H1 (cell line): Measurements from ENCODE around the gene CHMP4A. TPM values are rescaled to one million over a fixed set of nuclear protein-coding genes. Genes with fewer than 3 reads are reported as not detected.

Experiments
- CTCF ChIA-PET: fragments of 300-600 bp; sonication (Branson Sonifier 250); formaldehyde crosslinking; loops from one replicate; lab custom pipeline; 2021; ENCODE audit not compliant: partially characterized antibody; lab: Charles Lee
- POLR2A ChIA-PET: fragments of 300-600 bp; sonication (Branson Sonifier 250); formaldehyde crosslinking; loops from one replicate; lab custom pipeline; 2021; ENCODE audit warnings: inconsistent platforms; ENCODE audit not compliant: partially characterized antibody; lab: Charles Lee
- DNase-seq, 2 experiments: peaks; one replicate each; pipeline versions ENCODE4 v3.0.0 to v3.0.0-alpha.2; 2010 to 2022; ENCODE audit warnings: low spot score in 2 of 2, low read depth in 1 of 2, mixed read lengths in 1 of 2
- FAIRE-seq: peaks from 2 replicates; lab custom pipeline; 2011; peaks lifted over from hg19 to GRCh38; lab: Jason Lieb, UNC
- H2AFZ ChIP-seq: 2 replicates; pipeline ENCODE4 v1.8.1; 2012; ENCODE audit warnings: low read length, inconsistent platforms
- H2AK5ac ChIP-seq: 2 replicates; pipeline ENCODE4 v1.6.1; 2013; ENCODE audit warnings: low read depth, low read length
- H2BK120ac ChIP-seq: replicated peaks from 2 replicates; pipeline ENCODE3; 2013; ENCODE audit warnings: low read depth, low read length, inconsistent platforms
- H2BK12ac ChIP-seq: 2 replicates; pipeline ENCODE4 v1.6.1; 2013; ENCODE audit warnings: low read depth, low read length
- H2BK15ac ChIP-seq: 2 replicates; pipeline ENCODE4 v1.6.1; 2013; ENCODE audit warnings: low read length
- H2BK20ac ChIP-seq: 2 replicates; pipeline ENCODE4 v1.6.1; 2013; ENCODE audit warnings: low read length
- H2BK5ac ChIP-seq: 2 replicates; pipeline ENCODE4 v1.6.1; 2013; ENCODE audit warnings: low read depth, low read length
- H3K14ac ChIP-seq: 2 replicates; pipeline ENCODE4 v1.6.1; 2013; ENCODE audit warnings: inconsistent platforms; ENCODE audit not compliant: insufficient read length
- H3K18ac ChIP-seq: 2 replicates; pipeline ENCODE4 v1.6.1; 2013; ENCODE audit warnings: low read length; ENCODE audit errors: extremely low read depth
- H3K23ac ChIP-seq: 2 replicates; pipeline ENCODE4 v1.6.1; 2013; ENCODE audit warnings: inconsistent platforms; ENCODE audit not compliant: insufficient read length
- H3K23me2 ChIP-seq: 2 replicates; pipeline ENCODE4 v1.6.1; 2013; ENCODE audit warnings: low read depth, low read length
- H3K27ac ChIP-seq: 2 replicates; pipeline ENCODE4 v1.6.1; 2011; ENCODE audit warnings: low read depth, low read length, inconsistent platforms
- H3K27me3 ChIP-seq, 4 experiments: replicated peaks in 1 of 4; 1 replicate in 1 of 4; 2 replicates in 3 of 4; pipeline versions ENCODE4 v1.6.1 to v1.8.1; 2011 to 2013; ENCODE audit warnings: low read length in 3 of 4, mild to moderate bottlenecking in 3 of 4, inconsistent platforms in 2 of 4, mixed read lengths in 2 of 4, moderate library complexity in 1 of 4; ENCODE audit not compliant: control insufficient read depth in 3 of 4, insufficient read depth in 3 of 4; ENCODE audit errors: extremely low read depth in 1 of 4
- H3K36me3 ChIP-seq, 4 experiments: 2 replicates each; pipeline versions ENCODE4 v1.6.1 to v1.8.1; 2011 to 2013; ENCODE audit warnings: mild to moderate bottlenecking in 4 of 4, low read length in 3 of 4, moderate library complexity in 2 of 4, control low read depth in 1 of 4, inconsistent platforms in 1 of 4; ENCODE audit not compliant: insufficient read depth in 4 of 4, control insufficient read depth in 2 of 4
- H3K4ac ChIP-seq: replicated peaks from 2 replicates; pipeline ENCODE3; 2013; ENCODE audit warnings: low read length, low read depth, mixed read lengths, inconsistent platforms; ENCODE audit not compliant: insufficient read length
- H3K4me1 ChIP-seq, 4 experiments: replicated peaks in 1 of 4; 1 replicate in 1 of 4; 2 replicates in 3 of 4; pipeline versions ENCODE4 v1.6.1 to v1.8.1; 2011 to 2013; ENCODE audit warnings: low read length in 3 of 4, inconsistent platforms in 2 of 4, mixed read lengths in 1 of 4; ENCODE audit not compliant: insufficient read depth in 4 of 4, control insufficient read depth in 3 of 4
- H3K4me2 ChIP-seq, 2 experiments: 2 replicates each; pipeline versions ENCODE4 v1.6.1 to v1.8.1; 2011 to 2013; ENCODE audit warnings: low read depth in 2 of 2, low read length in 2 of 2, control low read depth in 1 of 2, inconsistent platforms in 1 of 2, mild to moderate bottlenecking in 1 of 2; ENCODE audit not compliant: insufficient read depth in 1 of 2
- H3K4me3 ChIP-seq, 4 experiments: fragments of 200-600, 300-600 bp in 1 of 4; sonication (generic), shearing (Covaris generic), sonication (Bioruptor Twin) in 1 of 4; 2 replicates each; pipeline versions ENCODE4 v1.5.1 to v1.8.1; 2011 to 2016; ENCODE audit warnings: low read length in 4 of 4, low read depth in 3 of 4, control low read depth in 2 of 4, inconsistent platforms in 2 of 4, mild to moderate bottlenecking in 2 of 4, mixed read lengths in 1 of 4, moderate library complexity in 1 of 4; ENCODE audit not compliant: insufficient read depth in 2 of 4; ENCODE audit errors: extremely low read depth in 1 of 4
- H3K56ac ChIP-seq: replicated peaks from 2 replicates; pipeline ENCODE3; 2013; ENCODE audit warnings: low read depth, mild to moderate bottlenecking, mixed read lengths, low read length, inconsistent platforms; ENCODE audit not compliant: insufficient read length
- H3K79me1 ChIP-seq: 2 replicates; pipeline ENCODE4 v1.6.1; 2013; ENCODE audit warnings: low read depth, low read length, control low read depth
- H3K79me2 ChIP-seq, 2 experiments: 2 replicates each; pipeline versions ENCODE4 v1.6.1 to v1.8.1; 2012 to 2013; ENCODE audit warnings: low read length in 2 of 2, mild to moderate bottlenecking in 2 of 2, inconsistent platforms in 1 of 2; ENCODE audit not compliant: insufficient read depth in 2 of 2, control insufficient read depth in 1 of 2
- H3K9ac ChIP-seq, 4 experiments: replicated peaks in 1 of 4; 1 replicate in 1 of 4; 2 replicates in 3 of 4; pipeline versions ENCODE4 v1.6.1 to v1.8.1; 2011 to 2013; ENCODE audit warnings: low read depth in 3 of 4, low read length in 3 of 4, control low read depth in 2 of 4, mild to moderate bottlenecking in 2 of 4, moderate library complexity in 2 of 4, inconsistent platforms in 1 of 4; ENCODE audit errors: extremely low read depth in 1 of 4
- H3K9me3 ChIP-seq, 2 experiments: 2 replicates each; pipeline versions ENCODE4 v1.6.1 to v1.8.1; 2012 to 2013; ENCODE audit warnings: mild to moderate bottlenecking in 2 of 2, moderate library complexity in 2 of 2, control low read depth in 1 of 2, inconsistent platforms in 1 of 2, low read depth in 1 of 2, low read length in 1 of 2, mixed read lengths in 1 of 2; ENCODE audit not compliant: insufficient read depth in 2 of 2
- H4K20me1 ChIP-seq, 2 experiments: replicated peaks in 1 of 2; 2 replicates each; pipeline versions ENCODE3 to v1.8.1; 2011 to 2013; ENCODE audit warnings: inconsistent platforms in 2 of 2, low read length in 2 of 2, mild to moderate bottlenecking in 1 of 2; ENCODE audit not compliant: insufficient read depth in 2 of 2, control insufficient read depth in 1 of 2
- H4K5ac ChIP-seq: 2 replicates; pipeline ENCODE4 v1.6.1; 2013; ENCODE audit warnings: low read length, low read depth, mixed read lengths, inconsistent platforms; ENCODE audit not compliant: insufficient read length
- H4K8ac ChIP-seq: 2 replicates; pipeline ENCODE4 v1.8.0; 2013; ENCODE audit warnings: mild to moderate bottlenecking, moderate library complexity, low read length, inconsistent platforms; ENCODE audit not compliant: insufficient read depth; ENCODE audit errors: extremely low read depth
- H4K91ac ChIP-seq: replicated peaks from 2 replicates; pipeline ENCODE3; 2013; ENCODE audit warnings: low read length, mixed read lengths, inconsistent platforms; ENCODE audit not compliant: insufficient read length
- ATF3 ChIP-seq: IDR thresholded peaks from 2 replicates; pipeline ENCODE4 v1.6.1; 2011; ENCODE audit warnings: low read depth, mild to moderate bottlenecking, low read length; ENCODE audit not compliant: insufficient read depth
- BCL11A ChIP-seq, 2 experiments: IDR thresholded peaks; one replicate each; pipeline ENCODE4 v1.6.1; 2011; ENCODE audit warnings: low read depth in 2 of 2, low read length in 2 of 2, mild to moderate bottlenecking in 2 of 2
- CHD2 ChIP-seq: IDR thresholded peaks from 2 replicates; pipeline ENCODE4 v1.6.1; 2012; ENCODE audit warnings: low read length, improper control_type of control experiment
- CREB1 ChIP-seq: IDR thresholded peaks from 2 replicates; pipeline ENCODE4 v1.6.1; 2012; ENCODE audit warnings: inconsistent platforms
- CTBP2 ChIP-seq: IDR thresholded peaks from 2 replicates; pipeline ENCODE4 v1.7.0; 2011; ENCODE audit warnings: borderline replicate concordance, mild to moderate bottlenecking, moderate library complexity, mixed read lengths, low read length; ENCODE audit not compliant: insufficient read depth, insufficient read length
- JUN ChIP-seq: IDR thresholded peaks from 2 replicates; pipeline ENCODE4 v1.6.1; 2011; ENCODE audit warnings: low read depth, mild to moderate bottlenecking, improper control_type of control experiment, low read length
- POU5F1 ChIP-seq: IDR thresholded peaks from 2 replicates; pipeline ENCODE4 v1.6.1; 2011; ENCODE audit warnings: low read depth, mild to moderate bottlenecking, low read length, moderate library complexity
- SP2 ChIP-seq: IDR thresholded peaks from 2 replicates; pipeline ENCODE4 v1.6.1; 2012; ENCODE audit warnings: mild to moderate bottlenecking, low read length, inconsistent platforms
- SUZ12 ChIP-seq: fragments of 200-600 bp; sonication (generic); IDR thresholded peaks from 2 replicates; pipeline ENCODE4 v1.6.1; 2012; ENCODE audit warnings: mild to moderate bottlenecking, inconsistent platforms, low read length, moderate library complexity, mixed read lengths
- TEAD4 ChIP-seq: IDR thresholded peaks from 2 replicates; pipeline ENCODE4 v1.6.1; 2012; ENCODE audit warnings: low read depth, low read length, inconsistent platforms, mixed read lengths
- ZNF274 ChIP-seq: IDR thresholded peaks from 2 replicates; pipeline ENCODE4 v1.7.0; 2012; ENCODE audit warnings: low read length, borderline replicate concordance; ENCODE audit errors: extremely low read depth
- WGBS, 2 experiments: shearing (Covaris generic) in 1 of 2; methylation state at CpG; one replicate each; pipeline versions ENCODE4 v1.1.6 to v1.1.7; 2013 to 2015; ENCODE audit warnings: low lambda C conversion rate in 2 of 2, mixed read lengths in 2 of 2, inconsistent platforms in 1 of 2, low coverage in 1 of 2, missing lambda C conversion rate in 1 of 2; ENCODE audit not compliant: insufficient replicate concordance in 2 of 2, insufficient coverage in 1 of 2, insufficient read length in 1 of 2; ENCODE audit errors: extremely low coverage in 1 of 2, missing lambda C conversion rate in 1 of 2; 5-methylcytosine and 5-hydroxymethylcytosine counted together
- polyA plus RNA-seq, 7 experiments: library from polyadenylated mRNA; depleted of rRNA in 3 of 7; stranded (reverse) in 5 of 7; unstranded in 2 of 7; fragments of >200 nt in 5 of 7; fragments of 200-250 nt in 2 of 7; gene quantifications; 1 replicate in 5 of 7; 2 replicates in 1 of 7; 4 replicates in 1 of 7; pipeline versions ENCODE4 v1.2.1 to v1.2.3, GENCODE V29; 2011 to 2013; ENCODE audit warnings: missing spikeins in 2 of 7, mixed read lengths in 2 of 7
- total RNA-seq: library from RNA; stranded (reverse); fragmentation: NEBNext Ultra II Directional; extraction: Animal tissue kit (Norgen Biotek cat#: 25700); gene quantifications from 2 replicates; pipeline ENCODE4 v1.2.1, GENCODE V29; 2021
- TF ChIP-seq, protein P1 (sequence below): IDR thresholded peaks from 2 replicates; pipeline ENCODE4 v1.6.1; 2011; ENCODE audit warnings: low read length, improper control_type of control experiment

The CHMP4A gene
- total and polyA plus RNA-seq, 2 of the 8 experiments (the other 6 are each of a cell fraction or from before 2014, with no cell fraction given): 32.9 to 37.6 TPM

GRCh38 chr14:24167469-24168114, 45.7 kb downstream of the CHMP4A start:
- POLR2A ChIA-PET: interaction anchor here (0.9 kb wide), 1 partner anchor 10 kb away, joined by 3 read pairs; no protein-coding TSS in a partner anchor
- TF ChIP-seq CTBP2 (no peak), TEAD4 (no peak), SP2 (no peak), ATF3 (no peak), CREB1 (no peak), BCL11A (IDR thresholded peaks at IDR 0.05; ENCODE audit: low read depth in 2 of 2, low read length in 2 of 2) (no peak), JUN (no peak), POU5F1 (no peak), SUZ12 (no peak), CHD2 (no peak), ZNF274 (no peak)
- TF ChIP-seq, protein P1, sequence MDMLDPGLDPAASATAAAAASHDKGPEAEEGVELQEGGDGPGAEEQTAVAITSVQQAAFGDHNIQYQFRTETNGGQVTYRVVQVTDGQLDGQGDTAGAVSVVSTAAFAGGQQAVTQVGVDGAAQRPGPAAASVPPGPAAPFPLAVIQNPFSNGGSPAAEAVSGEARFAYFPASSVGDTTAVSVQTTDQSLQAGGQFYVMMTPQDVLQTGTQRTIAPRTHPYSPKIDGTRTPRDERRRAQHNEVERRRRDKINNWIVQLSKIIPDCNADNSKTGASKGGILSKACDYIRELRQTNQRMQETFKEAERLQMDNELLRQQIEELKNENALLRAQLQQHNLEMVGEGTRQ: no peak

More at GRCh38 chr14:24167469-24168114, 45.7 kb downstream of the CHMP4A start:
- Histone ChIP-seq H3K18ac (no peak overlapping the region), H3K4ac (no peak overlapping the region), H3K36me3 (peaks cover 0 to 18% (median 5%) of the 10 kb centered on the region in 4 experiments; a peak in 6 of 8 replicates), H3K4me3 (no peak overlapping the region), H3K56ac (no peak overlapping the region), H3K27me3 (no peaks in the 10 kb centered on the region), H3K4me1 (peaks cover 0 to 4% (median 2%) of the 10 kb centered on the region in 4 experiments; a peak in 4 of 7 replicates), H3K4me2 (no peak overlapping the region), H3K23ac (no peak overlapping the region), H2AFZ (no peak overlapping the region), H3K23me2 (peaks cover 5% of the 10 kb centered on the region; the same call in 1 of the 2 replicates), H3K9ac (no peak overlapping the region), H2BK5ac (no peak overlapping the region), H3K14ac (no peak overlapping the region), H2BK120ac (no peak overlapping the region), H2AK5ac (no peak overlapping the region), H4K5ac (no peak overlapping the region), H2BK15ac (no peak overlapping the region), H3K9me3 (no peaks in the 10 kb centered on the region), H2BK12ac (no peak overlapping the region), H4K20me1 (peaks cover 0 to 9% of the 10 kb centered on the region in 2 experiments), H4K8ac (no peak overlapping the region), H4K91ac (no peak overlapping the region), H3K79me2 (no peaks in the 10 kb centered on the region), H3K27ac (no peak overlapping the region), H3K79me1 (no peaks in the 10 kb centered on the region), H2BK20ac (no peak overlapping the region)
- DNase-seq: no peak
- WGBS, 2 experiments: 92% methylated on average over 3 of the region's 3 CpGs; no CpG with 5 or more reads in 1 of the 2 experiments
- CTCF ChIA-PET: no interaction called here
- FAIRE-seq: no peak
